Measurements from ENCODE around the gene PIEZO2. TPM values are rescaled to one million over a fixed set of nuclear protein-coding genes. Genes with fewer than 3 reads are reported as not detected.

PIEZO2 gene
- total and polyA plus RNA-seq, 2 of the 8 experiments (the other 6 are each of a cell fraction or from before 2014, with no cell fraction given), result 4.7 to 16.5 TPM

DNA sequence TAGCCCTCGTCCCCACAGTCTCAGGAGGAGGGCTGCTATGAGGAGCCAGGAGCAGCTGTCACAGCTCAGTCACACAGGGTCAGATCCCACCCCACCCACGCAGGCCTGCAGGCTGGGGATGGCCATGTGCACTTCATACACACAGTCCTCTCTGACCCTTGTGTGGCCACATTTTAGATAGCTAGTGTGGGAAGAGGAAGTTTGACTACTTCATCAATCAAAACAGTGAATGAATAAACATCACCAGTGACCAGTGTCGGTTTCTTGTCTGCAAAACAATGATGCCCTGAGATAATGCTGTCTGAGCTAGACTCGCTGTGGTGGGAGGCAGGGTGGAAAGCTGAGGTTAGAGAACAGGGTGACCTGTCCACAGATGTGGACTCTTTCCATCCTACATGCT is 107.1 kb downstream of the PIEZO2 start:
- Histone ChIP-seq H2BK120ac (replicated peaks; ENCODE audit: low read depth, low read length) (no peak overlapping the region), H4K91ac (replicated peaks; ENCODE audit: insufficient read length, low read length) (no peak overlapping the region), H3K9ac (replicated peaks in 1 of 4; ENCODE audit: extremely low read depth in 1 of 4, low read depth in 3 of 4, low read length in 3 of 4) (no peak overlapping the region), H3K4me1 (replicated peaks in 1 of 4; ENCODE audit: control insufficient read depth in 3 of 4, insufficient read depth in 4 of 4, low read length in 3 of 4) (0 out of 7 replicates have a peak, but pooled peaks cover 0 to 2% (median 0%) of the 10 kb centered on the region in 4 experiments), H3K36me3 (ENCODE audit: control insufficient read depth in 2 of 4, insufficient read depth in 4 of 4, low read length in 3 of 4) (no peaks in the 10 kb centered on the region), H3K56ac (replicated peaks; ENCODE audit: insufficient read length, low read depth, low read length) (no peak overlapping the region), H3K14ac (ENCODE audit: insufficient read length) (no peak overlapping the region), H4K20me1 (replicated peaks in 1 of 2; ENCODE audit: control insufficient read depth in 1 of 2, insufficient read depth in 2 of 2, low read length in 2 of 2) (no peaks in the 10 kb centered on the region), H3K4me3 (ENCODE audit: extremely low read depth in 1 of 4, insufficient read depth in 2 of 4, low read depth in 3 of 4, low read length in 4 of 4) (no peak overlapping the region), H4K5ac (ENCODE audit: insufficient read length, low read depth, low read length) (no peak overlapping the region), H2AK5ac (ENCODE audit: low read depth, low read length) (no peak overlapping the region), H3K18ac (ENCODE audit: extremely low read depth, low read length) (no peak overlapping the region), H3K23me2 (ENCODE audit: low read depth, low read length) (no peaks in the 10 kb centered on the region), H2BK12ac (ENCODE audit: low read depth, low read length) (no peak overlapping the region), H4K8ac (ENCODE audit: extremely low read depth, insufficient read depth, low read length) (no peak overlapping the region), H3K4me2 (ENCODE audit: insufficient read depth in 1 of 2, low read depth in 2 of 2, low read length in 2 of 2) (no peak overlapping the region), H3K9me3 (ENCODE audit: insufficient read depth in 2 of 2, low read depth in 1 of 2, low read length in 1 of 2) (no peaks in the 10 kb centered on the region), H3K27me3 (replicated peaks in 1 of 4; ENCODE audit: control insufficient read depth in 3 of 4, extremely low read depth in 1 of 4, insufficient read depth in 3 of 4, low read length in 3 of 4) (no peaks in the 10 kb centered on the region), H3K4ac (replicated peaks; ENCODE audit: insufficient read length, low read depth, low read length) (no peak overlapping the region), H2AFZ (ENCODE audit: low read length) (no peak overlapping the region), H3K79me2 (ENCODE audit: control insufficient read depth in 1 of 2, insufficient read depth in 2 of 2, low read length in 2 of 2) (no peaks in the 10 kb centered on the region), H2BK5ac (ENCODE audit: low read depth, low read length) (no peak overlapping the region), H2BK15ac (ENCODE audit: low read length) (no peak overlapping the region), H3K23ac (ENCODE audit: insufficient read length) (no peak overlapping the region), H3K27ac (ENCODE audit: low read depth, low read length) (no peak overlapping the region), H3K79me1 (ENCODE audit: low read depth, low read length) (no peaks in the 10 kb centered on the region), H2BK20ac (ENCODE audit: low read length) (no peak overlapping the region)
- DNase-seq (ENCODE audit: low read depth in 1 of 2, low spot score in 2 of 2) (no peak), FAIRE-seq (no peak)
- TF ChIP-seq SP1 (IDR thresholded peaks at IDR 0.05; ENCODE audit: low read depth, low read length), result no peak
- TF ChIP-seq KDM1A (IDR thresholded peaks at IDR 0.05; ENCODE audit: borderline replicate concordance, low read length), result no peak
- TF ChIP-seq NANOG (IDR thresholded peaks at IDR 0.05; ENCODE audit: insufficient read depth, low read depth, low read length, poor library complexity, severe bottlenecking), result no peak
- TF ChIP-seq CEBPB (IDR thresholded peaks at IDR 0.05; ENCODE audit: low read depth, low read length), result no peak
- TF ChIP-seq EGR1 (IDR thresholded peaks at IDR 0.05; ENCODE audit: borderline replicate concordance, low read depth, low read length), result no peak
- no peak for TF ChIP-seq TAF1 (IDR thresholded peaks at IDR 0.05; ENCODE audit: low read depth, low read length)
- no peak for TF ChIP-seq CTBP2 (IDR thresholded peaks at IDR 0.05; ENCODE audit: borderline replicate concordance, insufficient read depth, insufficient read length, low read length)
- TF ChIP-seq BRCA1 (IDR thresholded peaks at IDR 0.05; ENCODE audit: low read depth, low read length), result no peak
- TF ChIP-seq TAF7 (optimal IDR thresholded peaks at IDR 0.05; ENCODE audit: borderline replicate concordance, low read depth, low read length), result no peak
- no peak for TF ChIP-seq KDM5A (IDR thresholded peaks at IDR 0.05; ENCODE audit: low read length)
- no peak for TF ChIP-seq CREB1 (IDR thresholded peaks at IDR 0.05)
- no peak for TF ChIP-seq RAD21 (IDR thresholded peaks at IDR 0.05 in 1 of 2, conservative IDR thresholded peaks at IDR 0.05 in 1 of 2; ENCODE audit: low read depth in 2 of 2, low read length in 2 of 2)
- POLR2A ChIA-PET (ENCODE audit: partially characterized antibody), result no interaction called here
- CTCF ChIA-PET (ENCODE audit: partially characterized antibody), result interaction anchor here (1.0 to 5.7 kb wide), 11 partner anchors 9 to 511 kb away, joined by 3 to 78 read pairs (median 8); no protein-coding TSS in a partner anchor
- 92% methylated on average over 4 of the region's 4 CpGs; no CpG with 5 or more reads in 1 of the 2 experiments for WGBS, 2 experiments (ENCODE audit: extremely low coverage in 1 of 2, insufficient coverage in 1 of 2, insufficient read length in 1 of 2, insufficient replicate concordance in 2 of 2, low coverage in 1 of 2, low lambda C conversion rate in 2 of 2, missing lambda C conversion rate in 1 of 2)
